Small intestine (tissue), 7 donors: ENCODE results near the gene RALGPS2. TPM values are rescaled to one million over a fixed set of nuclear protein-coding genes. Genes with fewer than 3 reads are reported as not detected.

Source experiments
- DNase-seq, 2 donors: peaks; one replicate each; pipeline versions ENCODE4 v3.0.0 to v3.0.0-alpha.2; 2013
- FAIRE-seq: peaks from 2 replicates; lab custom pipeline; 2012; peaks lifted over from hg19 to GRCh38; lab: Jason Lieb, UNC
- H3K27ac ChIP-seq, 3 donors: one replicate each; pipeline ENCODE4 v1.5.1; 2013; ENCODE audit warnings: low read length in 2 of 3, mild to moderate bottlenecking in 2 of 3, control low read depth in 1 of 3, inconsistent platforms in 1 of 3, low read depth in 1 of 3, moderate library complexity in 1 of 3
- H3K27me3 ChIP-seq, 3 donors: one replicate each; pipeline ENCODE4 v1.6.1; 2013; ENCODE audit warnings: low read length in 3 of 3, inconsistent platforms in 1 of 3; ENCODE audit not compliant: control insufficient read depth in 3 of 3, insufficient read depth in 3 of 3
- H3K36me3 ChIP-seq, 3 donors: one replicate each; pipeline ENCODE4 v1.6.1; 2013; ENCODE audit warnings: low read length in 3 of 3, inconsistent platforms in 1 of 3, low read depth in 1 of 3, mild to moderate bottlenecking in 1 of 3, moderate library complexity in 1 of 3; ENCODE audit not compliant: control insufficient read depth in 3 of 3, insufficient read depth in 2 of 3
- H3K4me1 ChIP-seq, 3 donors: one replicate each; pipeline ENCODE4 v1.6.1; 2013; ENCODE audit warnings: low read length in 2 of 3, inconsistent platforms in 1 of 3, low read depth in 1 of 3, mild to moderate bottlenecking in 1 of 3, moderate library complexity in 1 of 3; ENCODE audit not compliant: control insufficient read depth in 3 of 3, insufficient read depth in 2 of 3
- H3K4me3 ChIP-seq, 3 donors: one replicate each; pipeline ENCODE4 v1.5.1; 2013; ENCODE audit warnings: low read length in 3 of 3, control low read depth in 1 of 3, inconsistent platforms in 1 of 3, low read depth in 1 of 3, mild to moderate bottlenecking in 1 of 3, moderate library complexity in 1 of 3
- H3K9me3 ChIP-seq, 2 donors: one replicate each; pipeline ENCODE4 v1.6.1; 2013; ENCODE audit warnings: low read depth in 1 of 2, low read length in 1 of 2; ENCODE audit not compliant: control insufficient read depth in 2 of 2, insufficient read depth in 1 of 2
- WGBS, 3 donors: extraction: QIAGEN DNeasy Blood & Tissue Kit; methylation state at CpG; one replicate each; pipeline ENCODE4 v1.1.7; 2013; 5-methylcytosine and 5-hydroxymethylcytosine counted together
- polyA plus RNA-seq, 4 donors: library from polyadenylated mRNA; stranded (reverse) in 3 of 4; unstranded in 1 of 4; fragments of 200-250 nt in 3 of 4; fragments of 120-200 nt in 1 of 4; gene quantifications; one replicate each; pipeline versions ENCODE4 v1.2.1 to v1.2.3, GENCODE V29; 2013
- donor health status: healthy with polysubstance abuse.
- donor health status: control.
- donor health status: control.
- donor health status: Bipolar disorder and iron deficiency.
- donor health status: healthy.

RALGPS2 gene
- polyA plus RNA-seq, 4 donors: 5.2 to 27.1 (median 6.8) TPM

DNA sequence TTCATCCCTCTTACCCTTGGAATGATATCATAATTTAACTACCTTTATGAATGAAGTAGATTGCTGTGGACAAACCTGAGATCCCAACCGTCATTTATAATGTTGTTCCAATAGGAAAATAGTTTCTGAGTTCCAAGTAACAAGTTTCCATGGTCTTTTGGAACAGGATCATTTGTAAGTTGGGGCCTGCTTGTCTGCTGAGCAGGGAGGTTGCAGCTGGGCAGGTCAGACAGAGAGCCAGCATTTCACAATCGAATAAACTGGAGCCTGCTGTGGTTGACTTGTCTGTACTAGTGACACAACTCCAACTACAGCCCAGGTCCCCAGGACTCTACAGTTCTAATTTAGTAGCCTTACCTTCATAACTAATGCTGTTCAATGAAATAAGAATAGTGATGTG, 18.6 kb upstream of the RALGPS2 start:
- H3K4me3 ChIP-seq: no peak overlapping the region
- no peaks in the 10 kb centered on the region for H3K27me3 ChIP-seq
- no peaks in the 10 kb centered on the region for H3K36me3 ChIP-seq
- FAIRE-seq (no peak), DNase-seq (no peak)
- no peak overlapping the region for H3K27ac ChIP-seq
- H3K4me1 ChIP-seq: no peaks in the 10 kb centered on the region
- 70 to 80% (median 77%) methylated on average over 2 of the region's 2 CpGs for WGBS, 3 donors
- no peaks in the 10 kb centered on the region for H3K9me3 ChIP-seq

DNA sequence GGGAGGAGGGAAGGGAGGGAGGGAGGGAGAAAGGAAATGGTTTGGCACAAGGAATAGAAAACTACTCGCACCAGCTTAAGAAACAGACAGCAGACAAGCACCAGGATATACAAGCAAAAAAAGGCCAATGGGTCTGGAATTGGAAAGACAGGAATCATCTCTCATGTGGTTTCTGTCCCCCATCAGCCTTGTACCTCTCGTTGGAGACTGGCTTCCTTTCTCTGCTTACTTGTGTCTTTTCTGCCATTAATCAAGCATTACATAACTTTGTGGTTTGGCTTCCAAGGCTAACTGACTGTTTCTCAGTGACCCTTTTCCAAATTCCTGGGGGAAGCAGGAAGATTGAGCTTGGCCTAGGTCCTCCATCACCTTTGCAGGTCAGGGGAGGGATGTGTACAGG, 11.8 kb upstream of the RALGPS2 start:
- H3K36me3 ChIP-seq: no peaks in the 10 kb centered on the region

DNA sequence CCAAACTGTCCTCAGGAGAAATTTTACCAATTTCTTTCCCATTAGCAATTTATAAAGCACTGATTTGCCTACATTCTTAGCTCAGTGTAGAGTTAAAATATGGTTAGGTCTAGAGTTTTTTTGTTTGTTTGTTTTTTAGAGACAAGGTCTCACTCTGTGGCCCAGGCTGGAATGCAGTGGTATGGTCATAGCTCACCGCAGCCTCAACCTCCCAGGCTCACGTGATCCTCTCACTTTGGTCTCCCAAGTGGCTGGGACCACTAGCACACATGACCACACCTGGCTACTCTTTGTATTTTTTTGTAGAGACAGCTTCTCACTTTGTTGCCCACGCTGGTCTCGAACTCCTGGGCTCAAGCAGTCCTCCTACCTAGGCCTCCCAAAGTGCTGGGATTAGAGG, 10.6 kb upstream of the RALGPS2 start:
- H3K4me3 ChIP-seq: no peak overlapping the region
- DNase-seq (no peak), FAIRE-seq (no peak)
- H3K27ac ChIP-seq: no peak overlapping the region
- H3K36me3 ChIP-seq: no peaks in the 10 kb centered on the region
- WGBS, 3 donors: 90 to 95% (median 93%) methylated on average over 4 of the region's 4 CpGs
- H3K27me3 ChIP-seq: no peaks in the 10 kb centered on the region
- H3K9me3 ChIP-seq: no peaks in the 10 kb centered on the region
- no peaks in the 10 kb centered on the region for H3K4me1 ChIP-seq

More for the DNA sequence above, 11.8 kb upstream of the RALGPS2 start:
- Histone ChIP-seq H3K27ac (no peak overlapping the region), H3K9me3 (no peaks in the 10 kb centered on the region), H3K4me1 (no peaks in the 10 kb centered on the region), H3K4me3 (no peak overlapping the region), H3K27me3 (no peaks in the 10 kb centered on the region)
- DNase-seq (no peak), FAIRE-seq (no peak)
- 50 to 82% (median 71%) methylated on average over 2 of the region's 2 CpGs for WGBS, 3 donors

DNA sequence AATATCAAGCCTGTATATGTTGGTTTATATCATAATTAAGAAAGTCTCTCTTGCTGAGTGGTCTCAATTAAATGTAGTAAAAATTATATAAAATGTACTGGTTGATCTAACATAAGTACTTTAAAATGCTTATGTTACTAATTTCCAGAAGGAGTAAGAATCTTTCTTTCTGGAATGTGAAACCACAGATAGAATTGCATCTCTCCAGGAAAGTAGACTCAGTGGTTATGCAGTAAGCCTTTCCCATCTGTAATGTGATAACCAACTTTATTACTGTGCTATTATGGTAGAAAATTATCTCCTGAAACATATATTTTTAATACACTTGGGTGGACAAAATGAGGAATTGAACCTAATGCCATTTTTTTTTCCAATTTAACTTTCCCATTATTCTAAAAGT, 8.9 kb upstream of the RALGPS2 start:
- Histone ChIP-seq H3K27ac (no peak overlapping the region), H3K27me3 (peaks cover 0 to 2% (median 0%) of the 10 kb centered on the region in 3 donors), H3K4me1 (no peaks in the 10 kb centered on the region), H3K4me3 (no peak overlapping the region), H3K36me3 (no peaks in the 10 kb centered on the region), H3K9me3 (no peaks in the 10 kb centered on the region)
- DNase-seq (no peak), FAIRE-seq (no peak)

DNA sequence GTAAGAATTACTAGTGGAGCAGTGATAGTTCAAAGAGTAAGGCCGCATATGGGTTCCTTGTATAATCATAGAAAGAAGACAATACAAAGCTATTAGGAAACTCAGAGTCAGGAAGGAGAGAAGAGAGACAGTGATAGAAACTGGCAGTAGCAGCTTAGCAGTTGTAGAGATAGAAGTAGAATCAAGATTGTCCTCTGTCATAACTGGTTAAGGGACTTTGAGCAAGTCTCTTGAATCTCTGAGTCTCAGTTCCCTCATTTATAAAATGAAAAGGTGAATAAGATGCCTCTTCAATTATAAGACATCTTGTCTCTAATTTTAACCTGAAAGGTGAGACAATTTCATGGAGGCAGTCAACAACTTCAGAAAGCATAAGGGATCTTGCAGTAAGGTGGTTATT, 6.5 kb upstream of the RALGPS2 start:
- peaks cover 0 to 2% (median 0%) of the 10 kb centered on the region in 3 donors for H3K27me3 ChIP-seq
- no peaks in the 10 kb centered on the region for H3K36me3 ChIP-seq
- no peak for DNase-seq
- no peak overlapping the region for H3K27ac ChIP-seq
- no peaks in the 10 kb centered on the region for H3K9me3 ChIP-seq
- FAIRE-seq: no peak
- no peaks in the 10 kb centered on the region for H3K4me1 ChIP-seq
- WGBS, 3 donors: 88 to 96% (median 94%) methylated on average over 1 of the region's 1 CpG
- H3K4me3 ChIP-seq: no peak overlapping the region

DNA sequence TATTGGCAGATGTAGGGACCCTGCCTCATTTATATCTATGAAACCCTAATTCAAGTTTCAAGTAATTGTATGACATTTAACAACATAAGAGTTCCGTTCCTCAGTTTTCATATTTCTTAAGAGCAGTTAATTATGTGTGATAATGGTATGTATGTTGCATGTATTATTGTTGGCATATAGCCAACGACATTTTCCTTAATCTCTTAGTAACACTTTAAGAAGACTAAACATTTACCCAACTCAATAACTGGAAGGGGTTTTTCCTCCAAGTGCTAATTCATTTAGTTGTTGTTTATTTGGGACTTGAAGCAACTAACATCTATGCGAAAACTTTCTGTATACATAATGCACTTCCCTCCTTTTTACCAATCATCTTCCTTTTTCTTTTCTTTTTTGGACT, 1.5 kb upstream of the RALGPS2 start:
- H3K4me3 ChIP-seq: no peak overlapping the region
- no peaks in the 10 kb centered on the region for H3K9me3 ChIP-seq
- DNase-seq (peak in 1 of 2 donors; percentile 28), FAIRE-seq (no peak)
- H3K4me1 ChIP-seq: peaks cover 0 to 5% (median 0%) of the 10 kb centered on the region in 3 donors
- H3K27ac ChIP-seq: no peak overlapping the region
- peaks cover 0 to 2% (median 0%) of the 10 kb centered on the region in 3 donors for H3K27me3 ChIP-seq
- no peaks in the 10 kb centered on the region for H3K36me3 ChIP-seq
- WGBS, 3 donors: 60 to 72% (median 66%) methylated on average over 3 of the region's 3 CpGs

DNA sequence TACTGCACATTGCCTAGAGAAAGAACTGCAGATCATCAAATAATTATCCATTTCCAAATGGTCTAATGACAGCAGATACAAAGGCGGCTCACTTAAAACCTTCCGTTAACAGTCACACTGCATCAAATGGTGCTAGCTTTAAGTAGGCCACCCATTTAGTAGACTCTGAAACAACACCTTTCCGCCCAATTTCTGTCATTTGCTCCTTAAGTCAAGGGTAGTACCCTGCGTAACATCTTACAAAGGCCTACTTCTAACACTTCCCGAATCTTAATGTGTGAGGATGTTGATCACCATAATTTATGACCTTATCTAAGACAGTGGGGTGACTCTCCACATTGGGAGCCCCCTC, 692 bp upstream of the RALGPS2 start:
- FAIRE-seq: no peak
- Histone ChIP-seq H3K36me3 (no peaks in the 10 kb centered on the region), H3K27ac (peak overlapping the region; percentile 92 to 96 (median 92)), H3K4me3 (peak overlapping the region; percentile 77 to 99 (median 97)), H3K9me3 (no peaks in the 10 kb centered on the region), H3K27me3 (peaks cover 0 to 2% (median 0%) of the 10 kb centered on the region in 3 donors), H3K4me1 (peaks cover 0 to 5% (median 0%) of the 10 kb centered on the region in 3 donors)
- no peak for DNase-seq
- 69 to 79% (median 69%) methylated on average over 5 of the region's 5 CpGs for WGBS, 3 donors

DNA sequence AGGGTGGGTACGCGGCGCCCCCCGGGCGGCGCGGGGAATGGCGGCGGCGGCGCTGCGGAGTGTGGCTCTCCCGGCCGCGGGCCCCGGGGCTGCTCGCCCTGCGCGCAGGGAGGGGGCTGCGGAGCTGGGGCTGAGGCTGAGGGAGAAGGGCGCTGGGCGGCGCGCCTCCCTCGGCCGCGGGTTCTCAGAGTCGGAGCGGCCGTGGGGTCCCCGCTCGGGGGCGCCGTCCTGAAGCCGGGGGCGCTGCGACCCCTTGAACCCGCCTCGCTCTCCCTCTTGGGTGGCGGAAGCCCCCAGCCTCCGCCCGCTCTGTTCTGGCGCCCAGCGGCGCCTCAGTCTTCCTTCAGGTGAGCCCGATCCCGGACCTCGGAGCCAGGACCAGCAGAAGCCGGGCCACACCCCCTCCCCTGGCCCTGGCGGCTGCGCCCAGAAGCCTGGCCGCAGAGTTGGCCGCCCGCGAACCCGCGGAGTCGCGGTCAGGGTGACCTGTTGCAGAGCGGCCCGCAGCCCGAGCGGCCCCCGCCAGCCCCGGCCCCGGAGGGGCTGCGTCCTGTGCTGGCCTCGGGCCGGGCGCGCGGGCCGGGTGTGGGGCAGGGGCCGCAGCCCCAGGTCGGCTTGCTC, 532 bp downstream of the RALGPS2 start:
- H3K9me3 ChIP-seq: no peaks in the 10 kb centered on the region
- peaks cover 0 to 3% (median 0%) of the 10 kb centered on the region in 3 donors for H3K36me3 ChIP-seq
- FAIRE-seq (no peak), DNase-seq (peak; percentile 62 to 83)
- H3K27ac ChIP-seq: peak overlapping the region; percentile 92 to 96 (median 92)
- H3K4me3 ChIP-seq: peak overlapping the region; percentile 77 to 99 (median 97)
- H3K4me1 ChIP-seq: peaks cover 0 to 5% (median 0%) of the 10 kb centered on the region in 3 donors
- no peaks in the 10 kb centered on the region for H3K27me3 ChIP-seq
- WGBS, 3 donors: 0 to 1% (median 0%) methylated on average over 48 to 75 of the region's 75 CpGs

DNA sequence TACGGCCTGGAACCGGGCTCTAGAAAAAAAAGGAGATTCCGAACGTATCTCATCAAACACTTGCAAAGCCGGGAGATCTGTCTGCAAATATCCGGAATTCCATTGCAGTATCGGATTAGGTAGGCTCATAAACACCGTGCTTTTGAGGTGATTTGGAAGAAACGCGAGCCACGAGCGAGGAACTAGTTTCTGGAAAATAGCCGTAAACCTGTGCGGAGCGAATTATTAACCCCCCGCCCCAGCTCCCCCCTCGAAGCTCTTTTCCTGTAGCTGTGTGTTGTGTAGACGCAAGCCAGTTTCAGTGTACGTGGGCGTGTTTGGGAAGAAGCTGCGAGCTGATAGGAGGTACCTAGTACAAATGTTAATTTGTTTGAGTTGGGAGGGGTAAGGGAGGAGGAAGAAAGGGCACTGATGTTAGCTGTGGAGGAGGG, 1.1 kb downstream of the RALGPS2 start:
- Histone ChIP-seq H3K4me1 (peaks cover 0 to 5% (median 0%) of the 10 kb centered on the region in 3 donors), H3K9me3 (peaks cover 0 to 3% of the 10 kb centered on the region in 2 donors), H3K27me3 (no peaks in the 10 kb centered on the region), H3K4me3 (peak overlapping the region; percentile 77 to 99 (median 97)), H3K27ac (peak overlapping the region; percentile 92 to 96 (median 92)), H3K36me3 (peaks cover 0 to 3% (median 0%) of the 10 kb centered on the region in 3 donors)
- FAIRE-seq: no peak
- peak; percentile 90 to 92 for DNase-seq
- WGBS, 3 donors: 0 to 2% (median 0%) methylated on average over 21 of the region's 21 CpGs
